ENCODE measurements around the gene PELI2.

DNA sequence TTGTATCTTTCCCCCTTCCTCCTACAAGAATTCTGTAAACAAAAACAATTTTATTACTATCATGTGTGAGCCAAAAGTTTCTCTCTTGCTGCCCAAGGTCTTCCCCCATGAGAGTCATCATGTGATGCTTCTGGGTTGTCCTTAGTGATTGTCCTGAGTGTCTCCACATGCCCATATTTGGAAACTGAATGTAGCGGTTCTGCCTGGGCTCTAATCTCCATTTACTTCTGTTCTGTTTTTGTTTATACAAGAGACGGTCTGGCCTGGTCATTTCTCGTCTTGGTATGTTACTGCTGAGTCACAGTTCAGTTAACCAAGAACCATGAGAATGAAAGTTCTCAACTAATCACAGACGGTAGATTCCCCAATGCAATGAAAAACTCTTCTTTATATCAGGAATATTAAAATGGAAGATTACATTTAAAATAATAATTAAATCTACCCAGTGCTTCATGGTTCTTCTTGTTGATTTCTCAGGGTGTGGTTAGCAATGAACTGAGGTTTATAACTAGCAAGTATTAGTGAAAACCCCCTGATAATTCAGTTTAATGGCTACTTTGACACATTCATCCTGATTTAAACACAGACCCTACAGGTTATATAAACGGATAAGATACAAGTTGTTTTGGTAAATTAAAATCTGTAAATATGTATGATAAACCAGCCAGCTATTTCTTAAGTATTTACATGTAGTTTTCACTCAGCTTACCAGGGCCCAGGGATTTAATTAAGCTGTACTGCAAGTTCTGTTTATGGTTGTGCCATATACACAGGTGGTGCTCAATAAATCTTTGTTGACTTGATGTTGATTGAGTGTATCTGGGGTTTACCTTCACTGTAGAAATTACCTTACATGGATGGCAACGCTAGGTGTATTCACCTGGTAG is 81.1 kb downstream of the PELI2 start:
- TF ChIP-seq EZH2 (optimal IDR thresholded peaks at IDR 0.05; ENCODE audit: low read depth, low read length): no peak
- TF ChIP-seq, protein P1, sequence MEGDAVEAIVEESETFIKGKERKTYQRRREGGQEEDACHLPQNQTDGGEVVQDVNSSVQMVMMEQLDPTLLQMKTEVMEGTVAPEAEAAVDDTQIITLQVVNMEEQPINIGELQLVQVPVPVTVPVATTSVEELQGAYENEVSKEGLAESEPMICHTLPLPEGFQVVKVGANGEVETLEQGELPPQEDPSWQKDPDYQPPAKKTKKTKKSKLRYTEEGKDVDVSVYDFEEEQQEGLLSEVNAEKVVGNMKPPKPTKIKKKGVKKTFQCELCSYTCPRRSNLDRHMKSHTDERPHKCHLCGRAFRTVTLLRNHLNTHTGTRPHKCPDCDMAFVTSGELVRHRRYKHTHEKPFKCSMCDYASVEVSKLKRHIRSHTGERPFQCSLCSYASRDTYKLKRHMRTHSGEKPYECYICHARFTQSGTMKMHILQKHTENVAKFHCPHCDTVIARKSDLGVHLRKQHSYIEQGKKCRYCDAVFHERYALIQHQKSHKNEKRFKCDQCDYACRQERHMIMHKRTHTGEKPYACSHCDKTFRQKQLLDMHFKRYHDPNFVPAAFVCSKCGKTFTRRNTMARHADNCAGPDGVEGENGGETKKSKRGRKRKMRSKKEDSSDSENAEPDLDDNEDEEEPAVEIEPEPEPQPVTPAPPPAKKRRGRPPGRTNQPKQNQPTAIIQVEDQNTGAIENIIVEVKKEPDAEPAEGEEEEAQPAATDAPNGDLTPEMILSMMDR (IDR thresholded peaks at IDR 0.05; ENCODE audit: low read length): no peak
